ENCODE data around the gene GPR37L1.
"Not testable (repeated sequence)": the region's sequence is repeated elsewhere in the genome, so short reads cannot be mapped to it uniquely, and the experiment has no call there.

GPR37L1 gene

GRCh38 chr1:202176949-202177927, 54.5 kb downstream of the GPR37L1 start:
- no peak for DNase-seq

- DNase-seq: no peak
These were observed 57.4 kb downstream of the GPR37L1 start for GRCh38 chr1:202179828-202180750.

GRCh38 chr1:202180751-202181139, 58.0 kb downstream of the GPR37L1 start:
- DNase-seq: not testable (repeated sequence)

GRCh38 chr1:202181586-202181985, 58.9 kb downstream of the GPR37L1 start:
- no peak for DNase-seq

GRCh38 chr1:202182040-202182877, 59.5 kb downstream of the GPR37L1 start:
- no peak for DNase-seq
